ENCODE data around the gene SRRM5.
A peak's percentile ranks its signal among the peaks of the same experiment; 100 is the strongest.
"Not testable (repeated sequence)": the region's sequence is repeated elsewhere in the genome, so short reads cannot be mapped to it uniquely, and the experiment has no call there.

Gene SRRM5

DNA sequence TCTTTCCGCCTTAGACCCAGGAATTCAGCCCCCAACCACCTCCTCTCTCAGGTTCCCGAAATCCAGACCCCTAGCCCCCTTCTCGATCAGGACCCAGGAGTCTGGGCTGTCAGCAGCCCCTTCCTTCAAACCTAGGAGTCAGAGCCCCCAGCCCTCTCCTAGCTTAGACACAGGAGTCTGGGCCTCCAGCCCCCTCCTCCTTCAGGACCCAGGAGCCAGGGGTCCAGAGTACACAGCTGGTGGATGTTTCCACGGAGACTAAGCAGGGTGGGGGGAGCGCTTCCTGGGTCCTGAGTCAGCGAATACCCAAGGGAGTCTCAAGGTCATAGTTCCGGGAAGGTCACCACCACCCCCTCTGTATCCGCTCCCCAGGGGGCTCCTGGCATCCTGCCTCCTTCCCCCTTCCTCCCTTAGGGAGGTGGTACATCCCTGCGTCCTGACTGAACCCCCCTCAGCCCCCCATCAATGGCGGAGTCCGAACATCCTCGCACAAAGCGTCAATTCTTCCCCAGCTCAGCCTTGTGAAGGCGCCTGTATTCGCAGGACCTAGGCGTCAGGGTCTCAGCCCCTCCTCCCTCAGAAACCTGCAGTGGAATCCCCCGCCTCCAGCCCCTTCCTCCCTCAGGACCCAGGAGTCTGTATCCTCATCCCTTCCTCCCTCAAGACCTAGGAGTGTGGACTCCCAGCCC lies 23.1 kb downstream of the SRRM5 start:
- TF ChIP-seq MYC (IDR thresholded peaks at IDR 0.05; ENCODE audit: low read depth, low read length) = no peak
- TF ChIP-seq MAX (IDR thresholded peaks at IDR 0.05; ENCODE audit: low read depth, low read length) = no peak
- TF ChIP-seq, protein P1, sequence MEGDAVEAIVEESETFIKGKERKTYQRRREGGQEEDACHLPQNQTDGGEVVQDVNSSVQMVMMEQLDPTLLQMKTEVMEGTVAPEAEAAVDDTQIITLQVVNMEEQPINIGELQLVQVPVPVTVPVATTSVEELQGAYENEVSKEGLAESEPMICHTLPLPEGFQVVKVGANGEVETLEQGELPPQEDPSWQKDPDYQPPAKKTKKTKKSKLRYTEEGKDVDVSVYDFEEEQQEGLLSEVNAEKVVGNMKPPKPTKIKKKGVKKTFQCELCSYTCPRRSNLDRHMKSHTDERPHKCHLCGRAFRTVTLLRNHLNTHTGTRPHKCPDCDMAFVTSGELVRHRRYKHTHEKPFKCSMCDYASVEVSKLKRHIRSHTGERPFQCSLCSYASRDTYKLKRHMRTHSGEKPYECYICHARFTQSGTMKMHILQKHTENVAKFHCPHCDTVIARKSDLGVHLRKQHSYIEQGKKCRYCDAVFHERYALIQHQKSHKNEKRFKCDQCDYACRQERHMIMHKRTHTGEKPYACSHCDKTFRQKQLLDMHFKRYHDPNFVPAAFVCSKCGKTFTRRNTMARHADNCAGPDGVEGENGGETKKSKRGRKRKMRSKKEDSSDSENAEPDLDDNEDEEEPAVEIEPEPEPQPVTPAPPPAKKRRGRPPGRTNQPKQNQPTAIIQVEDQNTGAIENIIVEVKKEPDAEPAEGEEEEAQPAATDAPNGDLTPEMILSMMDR (IDR thresholded peaks at IDR 0.05; ENCODE audit: low read depth, low read length) = no peak
- TF ChIP-seq POLR2A (IDR thresholded peaks at IDR 0.05; ENCODE audit: extremely low read depth, insufficient read length) = no peak
- DNase-seq (ENCODE audit: low read depth) = peak; percentile 25
- H3K4me3 ChIP-seq (ENCODE audit: low read depth, low read length) = no peak overlapping the region

DNA sequence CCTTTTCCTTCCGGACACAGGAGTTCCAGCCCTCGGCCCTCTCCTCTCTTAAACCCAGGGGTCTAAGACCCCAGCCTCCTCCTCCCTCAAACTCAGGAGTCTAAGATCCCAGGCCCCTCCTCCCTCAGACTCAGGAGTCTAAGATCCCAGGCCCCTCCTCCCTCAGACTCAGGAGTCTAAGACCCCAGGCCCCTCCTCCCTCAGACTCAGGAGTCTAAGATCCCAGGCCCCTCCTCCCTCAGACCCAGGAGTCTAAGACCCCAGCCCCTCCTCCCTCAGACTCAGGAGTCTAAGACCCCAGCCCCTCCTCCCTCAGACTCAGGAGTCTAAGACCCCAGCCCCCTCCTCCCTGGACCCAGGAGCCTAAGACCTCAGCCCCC lies 23.7 kb downstream of the SRRM5 start:
- not testable (repeated sequence) for H3K4me3 ChIP-seq (ENCODE audit: low read depth, low read length); DNase-seq (ENCODE audit: low read depth)

DNA sequence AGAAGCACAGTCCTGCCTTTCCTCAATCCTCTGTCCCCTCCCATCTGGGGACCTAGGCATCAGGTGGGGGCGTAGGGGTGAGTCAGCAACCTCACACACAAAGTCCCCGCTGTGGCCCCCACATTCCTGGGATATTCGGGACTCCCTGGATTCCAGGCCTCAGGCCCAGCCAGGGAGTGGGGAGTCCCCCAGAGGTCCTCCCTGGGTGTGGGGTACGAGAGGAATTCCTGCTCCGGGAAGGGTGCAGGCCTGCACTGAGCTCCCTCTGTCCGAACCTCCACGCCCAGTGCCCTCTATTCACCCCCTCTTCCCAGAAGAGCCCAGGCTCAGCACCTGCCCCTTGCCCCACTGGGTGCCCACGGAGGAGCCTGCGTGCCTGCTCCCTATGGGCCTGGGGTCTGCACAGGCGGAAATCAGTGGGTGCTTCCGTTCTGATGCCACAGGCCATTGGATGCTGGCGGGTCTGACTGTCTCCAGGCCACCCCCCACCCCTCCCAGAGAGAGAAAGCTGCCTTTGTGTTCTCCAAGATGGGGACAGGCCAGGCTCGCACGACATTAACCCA lies 24.3 kb downstream of the SRRM5 start:
- H3K4me3 ChIP-seq (ENCODE audit: low read depth, low read length) = no peak overlapping the region

DNA sequence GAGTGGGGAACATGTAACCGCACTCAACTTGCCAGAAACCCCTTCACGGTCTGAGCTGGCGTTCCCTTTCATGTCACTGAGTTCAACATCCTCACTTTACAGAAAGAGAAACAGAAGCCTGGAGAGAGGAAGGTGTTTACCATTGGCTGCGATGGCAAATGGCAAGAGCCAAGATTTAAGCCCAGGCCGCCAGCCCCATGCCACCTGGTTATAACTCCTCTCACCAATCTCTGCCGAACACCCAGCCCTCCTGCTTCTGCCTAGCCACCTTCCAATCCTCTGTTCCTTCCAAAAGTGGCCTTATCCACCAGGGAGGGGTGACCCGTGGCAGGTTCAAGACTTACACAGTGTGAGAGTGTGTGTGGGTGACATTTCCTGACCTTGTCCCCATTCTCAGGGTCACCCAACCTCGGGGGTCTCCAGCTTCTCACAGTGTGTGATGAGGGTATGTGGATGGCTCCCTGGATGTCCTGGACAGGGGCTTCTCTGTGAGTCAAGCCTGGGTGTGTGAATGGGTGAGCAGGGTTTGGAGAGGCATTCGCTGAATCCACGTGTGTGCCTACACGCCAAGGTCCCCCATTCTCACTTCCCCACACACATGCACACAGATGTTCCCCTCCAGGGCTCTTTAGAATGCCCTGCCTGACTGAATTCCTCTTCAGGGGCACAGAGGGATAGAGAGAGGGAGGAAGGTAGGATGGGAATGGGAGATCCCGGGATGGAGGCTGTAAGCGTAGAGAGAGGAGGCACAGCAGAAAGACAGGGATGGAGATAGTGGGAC lies 26.5 kb downstream of the SRRM5 start:
- TF ChIP-seq, protein P1 (IDR thresholded peaks at IDR 0.05; ENCODE audit: low read depth, low read length) = no peak
- TF ChIP-seq POLR2A (IDR thresholded peaks at IDR 0.05; ENCODE audit: extremely low read depth, insufficient read length) = no peak
- no peak for TF ChIP-seq MYC (IDR thresholded peaks at IDR 0.05; ENCODE audit: low read depth, low read length)
- no peak for TF ChIP-seq MAX (IDR thresholded peaks at IDR 0.05; ENCODE audit: low read depth, low read length)
- H3K4me3 ChIP-seq (ENCODE audit: low read depth, low read length) = no peak overlapping the region
- no peak for DNase-seq (ENCODE audit: low read depth)

More for the DNA sequence above, 24.3 kb downstream of the SRRM5 start:
- DNase-seq (ENCODE audit: low read depth) = no peak
- TF ChIP-seq MYC (IDR thresholded peaks at IDR 0.05; ENCODE audit: low read depth, low read length) = no peak
- TF ChIP-seq POLR2A (IDR thresholded peaks at IDR 0.05; ENCODE audit: extremely low read depth, insufficient read length) = no peak
- no peak for TF ChIP-seq MAX (IDR thresholded peaks at IDR 0.05; ENCODE audit: low read depth, low read length)
- TF ChIP-seq, protein P1 (IDR thresholded peaks at IDR 0.05; ENCODE audit: low read depth, low read length) = no peak

DNA sequence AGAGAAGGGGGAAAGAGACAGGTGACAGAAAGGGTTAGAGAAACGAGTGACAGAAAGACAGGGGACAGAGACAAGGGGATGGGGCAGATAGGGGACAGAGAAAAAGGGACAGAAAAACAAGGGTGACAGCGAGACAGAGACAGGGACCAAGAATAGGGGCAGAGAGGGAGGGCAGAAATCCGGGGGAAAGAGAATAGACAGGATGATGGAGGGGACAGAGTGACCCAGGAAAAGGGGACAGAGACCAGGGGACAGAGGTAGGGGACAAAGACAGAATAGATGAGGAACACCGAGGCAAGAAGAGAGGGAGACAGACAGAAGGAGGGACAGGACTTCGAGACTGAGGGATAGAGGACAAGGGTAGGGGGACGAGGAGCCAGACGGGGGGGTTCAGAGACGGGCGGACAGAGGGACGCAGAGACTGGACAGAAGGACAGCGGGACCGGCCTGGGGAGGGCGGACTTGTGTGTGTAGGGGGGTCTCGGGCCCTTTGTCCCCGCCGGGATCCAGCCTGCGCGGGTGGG lies 27.2 kb downstream of the SRRM5 start:
- no peak for DNase-seq (ENCODE audit: low read depth)
- TF ChIP-seq MAX (IDR thresholded peaks at IDR 0.05; ENCODE audit: low read depth, low read length) = no peak
- TF ChIP-seq, protein P1 (IDR thresholded peaks at IDR 0.05; ENCODE audit: low read depth, low read length) = no peak
- no peak overlapping the region for H3K4me3 ChIP-seq (ENCODE audit: low read depth, low read length)

All from NB4 (cell line).